AG09309 (cell line): Measurements from ENCODE around the gene IDH2.
"Not testable (repeated sequence)": the region's sequence is repeated elsewhere in the genome, so short reads cannot be mapped to it uniquely, and the experiment has no call there.

Experiments
- DNase-seq: peaks from one replicate; pipeline ENCODE4 v3.0.0-alpha.2; 2010; ENCODE audit warnings: low read depth
- H3K4me3 ChIP-seq: 2 replicates; pipeline ENCODE4 v1.5.1; 2011; ENCODE audit warnings: mild to moderate bottlenecking, low read depth, low read length, moderate library complexity; ENCODE audit not compliant: control insufficient read depth
- CTCF ChIP-seq: IDR thresholded peaks from 2 replicates; pipeline ENCODE4 v1.5.1; 2011; ENCODE audit warnings: mild to moderate bottlenecking, low read depth, low read length, inconsistent platforms; ENCODE audit not compliant: insufficient read depth, control insufficient read depth; ENCODE audit errors: missing control alignments

IDH2 gene

GRCh38 chr15:90071220-90071807, 31.0 kb downstream of the IDH2 start:
- peak; percentile 85 for TF ChIP-seq CTCF
- peak; percentile 47 for DNase-seq
- H3K4me3 ChIP-seq = no peak overlapping the region

- not testable (repeated sequence) for H3K4me3 ChIP-seq, DNase-seq
Observed at GRCh38 chr15:90070623-90071022, 31.6 kb downstream of the IDH2 start.

GRCh38 chr15:90067953-90068606, 34.2 kb downstream of the IDH2 start:
- TF ChIP-seq CTCF = no peak
- no peak overlapping the region for H3K4me3 ChIP-seq
- DNase-seq = no peak

- DNase-seq = no peak
- no peak overlapping the region for H3K4me3 ChIP-seq
- no peak for TF ChIP-seq CTCF
Observed at GRCh38 chr15:90067181-90067952, 34.9 kb downstream of the IDH2 start.

- H3K4me3 ChIP-seq = no peak overlapping the region
- no peak for TF ChIP-seq CTCF
- no peak for DNase-seq
Observed at GRCh38 chr15:90065682-90066049, 36.6 kb downstream of the IDH2 start.

GRCh38 chr15:90064911-90065681, 37.2 kb downstream of the IDH2 start:
- TF ChIP-seq CTCF = no peak
- DNase-seq = no peak

More at GRCh38 chr15:90064911-90065681, 37.2 kb downstream of the IDH2 start:
- no peak overlapping the region for H3K4me3 ChIP-seq
